GM20000 (cell line): ENCODE data around the gene BCL2.

Source experiments
- DNase-seq: peaks from one replicate; pipeline ENCODE4 v3.0.0; 2012; ENCODE audit warnings: low spot score
- TF ChIP-seq, protein P1 (sequence below): IDR thresholded peaks from 2 replicates; pipeline ENCODE4 v1.5.1; 2012; ENCODE audit warnings: mild to moderate bottlenecking, control low read depth; ENCODE audit errors: extremely low read depth, missing control alignments

BCL2 gene

DNA sequence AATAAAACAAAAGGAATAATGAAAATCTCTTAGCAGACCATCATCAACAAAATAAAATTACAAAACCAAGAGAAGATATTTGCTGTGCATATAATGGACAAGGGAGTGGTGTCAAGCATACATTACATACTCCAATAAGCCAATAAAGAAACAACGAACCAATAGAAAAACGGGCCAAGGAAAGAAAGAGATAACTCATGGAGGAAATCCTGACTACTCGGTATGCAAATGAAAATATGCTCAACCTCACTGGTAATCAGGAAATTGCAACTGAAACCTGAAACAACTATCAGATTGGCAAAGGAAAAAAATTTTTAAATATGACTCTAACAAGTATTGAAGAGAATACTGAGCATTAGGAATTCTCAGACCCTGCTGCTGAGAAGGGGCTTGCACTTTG is 84.7 kb downstream of the BCL2 start:
- DNase-seq, result no peak
- TF ChIP-seq, protein P1, sequence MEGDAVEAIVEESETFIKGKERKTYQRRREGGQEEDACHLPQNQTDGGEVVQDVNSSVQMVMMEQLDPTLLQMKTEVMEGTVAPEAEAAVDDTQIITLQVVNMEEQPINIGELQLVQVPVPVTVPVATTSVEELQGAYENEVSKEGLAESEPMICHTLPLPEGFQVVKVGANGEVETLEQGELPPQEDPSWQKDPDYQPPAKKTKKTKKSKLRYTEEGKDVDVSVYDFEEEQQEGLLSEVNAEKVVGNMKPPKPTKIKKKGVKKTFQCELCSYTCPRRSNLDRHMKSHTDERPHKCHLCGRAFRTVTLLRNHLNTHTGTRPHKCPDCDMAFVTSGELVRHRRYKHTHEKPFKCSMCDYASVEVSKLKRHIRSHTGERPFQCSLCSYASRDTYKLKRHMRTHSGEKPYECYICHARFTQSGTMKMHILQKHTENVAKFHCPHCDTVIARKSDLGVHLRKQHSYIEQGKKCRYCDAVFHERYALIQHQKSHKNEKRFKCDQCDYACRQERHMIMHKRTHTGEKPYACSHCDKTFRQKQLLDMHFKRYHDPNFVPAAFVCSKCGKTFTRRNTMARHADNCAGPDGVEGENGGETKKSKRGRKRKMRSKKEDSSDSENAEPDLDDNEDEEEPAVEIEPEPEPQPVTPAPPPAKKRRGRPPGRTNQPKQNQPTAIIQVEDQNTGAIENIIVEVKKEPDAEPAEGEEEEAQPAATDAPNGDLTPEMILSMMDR, result no peak

DNA sequence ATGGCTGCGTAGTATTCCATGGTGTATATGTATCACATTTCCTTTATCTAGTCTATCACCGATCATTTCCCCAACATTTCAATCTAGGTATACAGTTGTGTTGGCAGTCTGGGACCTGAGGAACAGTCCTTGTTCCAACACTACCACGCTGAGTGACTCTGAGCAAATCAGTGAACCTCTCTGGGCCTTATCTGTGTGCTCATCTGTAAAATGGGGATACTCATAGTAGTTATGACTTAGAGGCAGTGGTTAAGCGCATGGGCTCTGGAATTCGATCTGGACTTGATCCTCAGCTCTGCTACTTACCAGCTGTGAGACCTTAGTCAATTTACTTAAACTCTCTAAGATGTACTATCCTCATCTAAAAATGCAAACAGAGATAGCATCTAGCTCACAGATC is 85.1 kb downstream of the BCL2 start:
- DNase-seq, result no peak
- TF ChIP-seq, protein P1, result no peak

DNA sequence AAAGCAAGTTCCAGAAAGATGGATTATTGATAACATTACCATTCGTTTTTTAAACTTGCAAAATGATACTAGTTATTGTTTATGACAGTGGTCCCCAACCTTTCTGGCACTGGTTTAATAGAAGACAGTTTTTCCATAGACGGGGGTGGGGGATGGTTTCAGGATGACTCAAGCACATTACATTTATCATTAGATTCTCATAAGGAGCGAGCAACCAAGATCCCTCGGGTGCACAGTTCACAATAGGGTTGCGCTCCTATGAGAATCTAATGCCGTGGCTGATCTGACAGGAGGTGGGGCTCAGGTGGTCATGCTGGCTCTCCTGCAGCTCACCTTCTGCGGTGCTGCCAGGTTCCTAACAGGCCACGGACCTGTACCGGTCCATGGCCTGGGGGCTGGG is 86.2 kb downstream of the BCL2 start:
- TF ChIP-seq, protein P1, result no peak
- DNase-seq, result no peak

DNA sequence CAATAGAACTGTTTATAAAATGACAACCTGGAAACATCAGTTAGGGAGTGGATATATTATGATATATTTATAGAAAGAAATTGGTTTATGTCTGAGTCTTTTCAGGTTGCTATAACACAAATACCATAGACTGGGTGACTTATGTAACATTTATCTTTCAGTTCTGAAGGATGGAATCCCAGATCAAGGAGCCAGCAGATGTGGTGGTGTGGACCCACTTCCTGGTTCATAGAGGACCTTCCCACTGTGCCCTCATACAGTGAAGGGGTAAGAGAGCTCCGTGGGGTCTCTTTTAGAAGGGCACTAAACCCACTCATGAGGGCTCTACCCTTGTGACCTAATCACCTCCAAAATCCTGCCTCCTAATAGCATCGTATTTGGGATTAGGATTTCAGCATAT is 86.7 kb downstream of the BCL2 start:
- DNase-seq, result no peak
- TF ChIP-seq, protein P1, result no peak

DNA sequence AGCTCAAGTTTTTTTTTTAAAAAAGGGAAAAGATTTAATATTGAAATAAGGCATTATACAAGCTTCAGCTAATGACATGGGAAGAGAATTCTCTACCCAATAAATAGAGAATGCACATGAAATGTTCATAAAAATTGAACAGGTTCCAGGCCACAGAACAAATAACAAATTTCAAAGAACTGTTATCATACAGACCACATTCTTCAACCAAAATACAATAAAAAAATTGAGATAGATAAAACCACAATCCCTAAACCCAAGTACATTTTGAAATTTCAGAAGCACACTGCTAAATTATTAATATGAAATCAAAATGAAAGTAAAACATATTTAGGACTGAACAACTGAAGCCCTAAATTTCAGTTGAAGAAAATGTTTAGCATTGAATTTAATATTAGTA is 89.6 kb downstream of the BCL2 start:
- DNase-seq, result no peak
- TF ChIP-seq, protein P1, result no peak

DNA sequence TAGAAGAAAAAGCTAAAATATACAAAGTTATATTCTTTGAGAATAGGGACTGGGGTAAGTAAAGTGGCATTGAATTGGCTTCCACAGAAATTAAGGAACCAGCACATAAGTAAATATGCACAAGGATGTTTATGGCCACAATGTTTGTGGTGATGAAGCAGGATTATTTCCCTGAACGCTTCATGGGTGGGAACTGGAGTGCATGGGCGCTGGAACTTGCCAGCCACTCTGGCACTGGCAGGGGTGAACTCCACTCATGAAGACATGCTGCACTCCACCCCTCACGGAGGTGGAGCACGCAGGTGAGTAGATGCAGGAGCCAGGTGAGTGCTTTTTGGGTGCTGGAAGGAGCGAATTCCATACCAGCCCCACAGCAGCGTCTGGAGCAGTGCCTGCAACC is 94.1 kb downstream of the BCL2 start:
- DNase-seq, result no peak
- TF ChIP-seq, protein P1, result no peak

DNA sequence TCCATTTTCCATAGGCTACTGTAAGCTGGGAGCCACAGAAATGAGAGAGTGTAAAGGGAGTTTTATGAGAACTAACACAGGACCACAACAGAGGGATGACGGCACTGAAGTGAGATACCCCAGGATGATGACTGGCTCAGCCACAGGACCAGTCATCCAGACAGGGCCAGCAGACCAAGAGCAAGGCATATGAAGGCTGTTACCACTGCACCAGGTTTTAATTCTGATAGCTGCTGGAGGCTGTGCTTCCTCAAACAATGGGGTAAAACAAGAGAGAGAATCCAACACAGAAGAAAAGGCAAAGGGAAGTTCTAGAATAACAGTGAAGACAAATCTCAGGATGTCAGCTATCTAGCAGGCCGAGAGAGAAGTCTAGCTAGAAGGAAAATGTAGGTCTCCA is 94.9 kb downstream of the BCL2 start:
- no peak for DNase-seq
- TF ChIP-seq, protein P1, result no peak

DNA sequence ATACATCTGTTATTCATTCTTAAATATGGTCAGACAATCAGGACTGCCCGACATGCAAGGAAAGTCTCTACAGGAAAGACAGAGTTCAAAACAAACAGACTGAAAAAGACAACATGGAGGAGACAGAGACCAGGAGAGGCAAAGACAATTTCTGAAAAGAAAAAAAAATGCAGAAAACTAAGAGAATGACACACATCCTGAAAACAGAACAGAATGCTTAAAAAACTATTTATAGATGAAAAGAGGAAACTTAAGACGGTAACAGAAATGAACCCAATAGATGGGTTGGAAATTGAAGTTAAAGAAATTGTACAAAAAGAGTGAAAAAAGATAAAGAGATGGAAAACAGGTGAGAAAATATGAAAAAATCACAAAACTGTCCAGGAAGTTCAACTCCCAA is 95.7 kb downstream of the BCL2 start:
- TF ChIP-seq, protein P1, result no peak
- no peak for DNase-seq
